GM18907 (cell line): Measurements from ENCODE around the gene IGF2R.

Experiments
- ATAC-seq: cut with Tn5 transposase; IDR thresholded peaks from one replicate; pipeline ENCODE4 v1.9.1; 2021; ENCODE audit warnings: mild to moderate bottlenecking, moderate library complexity; ENCODE audit not compliant: unreplicated experiment

IGF2R gene

GRCh38 chr6:159973406-159973805 is 4.5 kb downstream of the IGF2R start:
- no peak for ATAC-seq

- ATAC-seq = peak; percentile 37
These were observed 5.1 kb downstream of the IGF2R start for GRCh38 chr6:159973951-159974350.

- no peak for ATAC-seq
These were observed 6.0 kb downstream of the IGF2R start for GRCh38 chr6:159974932-159975331.

- ATAC-seq = no peak
These were observed 7.9 kb downstream of the IGF2R start for GRCh38 chr6:159976686-159977254.

- ATAC-seq = no peak
These were observed 8.5 kb downstream of the IGF2R start for GRCh38 chr6:159977255-159977903.

- ATAC-seq = no peak
These were observed 9.0 kb downstream of the IGF2R start for GRCh38 chr6:159977904-159978268.

- peak; percentile 38 for ATAC-seq
These were observed 9.6 kb downstream of the IGF2R start for GRCh38 chr6:159978291-159979135.

GRCh38 chr6:159979136-159979874 is 10.4 kb downstream of the IGF2R start:
- peak; percentile 61 for ATAC-seq

GRCh38 chr6:159980474-159980873 is 11.6 kb downstream of the IGF2R start:
- no peak for ATAC-seq

- no peak for ATAC-seq
These were observed 12.2 kb downstream of the IGF2R start for GRCh38 chr6:159981071-159981402.

GRCh38 chr6:159981403-159982245 is 12.7 kb downstream of the IGF2R start:
- ATAC-seq = peak; percentile 66

GRCh38 chr6:159982731-159983506 is 14.0 kb downstream of the IGF2R start:
- peak; percentile 39 for ATAC-seq

- ATAC-seq = no peak
These were observed 14.8 kb downstream of the IGF2R start for GRCh38 chr6:159983641-159984080.

- no peak for ATAC-seq
These were observed 15.4 kb downstream of the IGF2R start for GRCh38 chr6:159984268-159984786.

GRCh38 chr6:159985296-159985945 is 16.5 kb downstream of the IGF2R start:
- no peak for ATAC-seq

GRCh38 chr6:159988983-159989454 is 20.1 kb downstream of the IGF2R start:
- no peak for ATAC-seq

- ATAC-seq = peak; percentile 87
These were observed 20.9 kb downstream of the IGF2R start for GRCh38 chr6:159989492-159990480.

- no peak for ATAC-seq
These were observed 23.5 kb downstream of the IGF2R start for GRCh38 chr6:159992366-159992765.
